KMS-11 (cell line): ENCODE measurements around the gene PLGRKT.

Experiments used
- H2AFZ ChIP-seq: fragments of 200-600 bp; sonication (generic); 2 replicates; pipeline ENCODE4 v1.6.1; 2016; ENCODE audit warnings: antibody characterized with exemption, mixed run types, low read depth
- H3K27ac ChIP-seq: fragments of 200-600 bp; sonication (generic); 2 replicates; pipeline ENCODE4 v1.6.1; 2016; ENCODE audit warnings: mild to moderate bottlenecking, mixed run types
- H3K27me3 ChIP-seq: fragments of 200-600 bp; sonication (generic); 2 replicates; pipeline ENCODE4 v1.6.1; 2017; ENCODE audit warnings: mild to moderate bottlenecking, low read depth, mixed run types, moderate library complexity; ENCODE audit not compliant: insufficient read depth
- H3K36me3 ChIP-seq: fragments of 200-600 bp; sonication (generic); 2 replicates; pipeline ENCODE4 v1.6.1; 2017; ENCODE audit warnings: mild to moderate bottlenecking, mixed run types; ENCODE audit not compliant: insufficient read depth
- H3K4me1 ChIP-seq: fragments of 200-600 bp; sonication (generic); 2 replicates; pipeline ENCODE4 v1.6.1; 2016; ENCODE audit warnings: mild to moderate bottlenecking, low read depth, mixed run types; ENCODE audit not compliant: poor library complexity, severe bottlenecking
- H3K4me2 ChIP-seq: fragments of 200-600 bp; sonication (generic); 2 replicates; pipeline ENCODE4 v1.7.0; 2016; ENCODE audit warnings: mild to moderate bottlenecking, mixed run types
- H3K4me3 ChIP-seq: fragments of 200-600 bp; sonication (generic); IDR thresholded peaks from 2 replicates; pipeline ENCODE4 v1.6.1; 2017; ENCODE audit warnings: low read depth, low read length, mixed read lengths; ENCODE audit not compliant: insufficient read depth
- H3K79me2 ChIP-seq: fragments of 200-600 bp; sonication (generic); 2 replicates; pipeline ENCODE4 v1.6.1; 2016; ENCODE audit warnings: low read depth, mixed run types; ENCODE audit not compliant: insufficient read depth
- H3K9ac ChIP-seq: fragments of 200-600 bp; sonication (generic); 2 replicates; pipeline ENCODE4 v1.6.1; 2016; ENCODE audit warnings: mild to moderate bottlenecking, mixed run types
- H4K20me1 ChIP-seq: fragments of 200-600 bp; sonication (generic); 2 replicates; pipeline ENCODE4 v1.6.1; 2016; ENCODE audit warnings: mild to moderate bottlenecking, mixed run types; ENCODE audit not compliant: insufficient read depth
- CTCF ChIP-seq: fragments of 200-600 bp; sonication (generic); conservative IDR thresholded peaks from 2 replicates; pipeline ENCODE4 v1.6.1; 2017; ENCODE audit warnings: low read depth, mild to moderate bottlenecking, antibody characterized with exemption, low read length, moderate library complexity, mixed read lengths

The PLGRKT gene

GRCh38 chr9:5482194-5482593 is 44.5 kb upstream of the PLGRKT start:
- Histone ChIP-seq H3K79me2 (no peaks in the 10 kb centered on the region), H3K27me3 (no peaks in the 10 kb centered on the region), H3K36me3 (no peaks in the 10 kb centered on the region), H4K20me1 (no peaks in the 10 kb centered on the region), H3K4me3 (no peak overlapping the region), H3K9ac (no peak overlapping the region), H2AFZ (no peak overlapping the region), H3K4me1 (no peaks in the 10 kb centered on the region), H3K27ac (no peak overlapping the region), H3K4me2 (no peak overlapping the region)
- TF ChIP-seq CTCF: no peak

GRCh38 chr9:5481322-5482040 is 43.8 kb upstream of the PLGRKT start:
- Histone ChIP-seq H3K36me3 (no peaks in the 10 kb centered on the region), H3K4me1 (no peaks in the 10 kb centered on the region), H3K79me2 (no peaks in the 10 kb centered on the region), H3K4me2 (no peak overlapping the region), H2AFZ (no peak overlapping the region), H4K20me1 (no peaks in the 10 kb centered on the region), H3K4me3 (no peak overlapping the region), H3K27me3 (no peaks in the 10 kb centered on the region), H3K27ac (no peak overlapping the region), H3K9ac (no peak overlapping the region)
- TF ChIP-seq CTCF: no peak

GRCh38 chr9:5480919-5481318 is 43.2 kb upstream of the PLGRKT start:
- Histone ChIP-seq H3K9ac (no peak overlapping the region), H4K20me1 (no peaks in the 10 kb centered on the region), H3K4me1 (no peaks in the 10 kb centered on the region), H3K27ac (no peak overlapping the region), H3K27me3 (no peaks in the 10 kb centered on the region), H3K36me3 (no peaks in the 10 kb centered on the region), H3K79me2 (no peaks in the 10 kb centered on the region), H2AFZ (no peak overlapping the region), H3K4me3 (no peak overlapping the region), H3K4me2 (no peak overlapping the region)
- TF ChIP-seq CTCF: no peak

GRCh38 chr9:5479994-5480694 is 42.4 kb upstream of the PLGRKT start:
- Histone ChIP-seq H3K4me1 (no peaks in the 10 kb centered on the region), H3K79me2 (no peaks in the 10 kb centered on the region), H3K27me3 (no peaks in the 10 kb centered on the region), H4K20me1 (no peaks in the 10 kb centered on the region), H3K9ac (no peak overlapping the region), H3K36me3 (no peaks in the 10 kb centered on the region), H3K4me2 (no peak overlapping the region), H3K4me3 (no peak overlapping the region), H2AFZ (no peak overlapping the region), H3K27ac (no peak overlapping the region)
- TF ChIP-seq CTCF: no peak
